Fibroblast of lung (primary cell): ENCODE data around the gene COX7C. TPM values are rescaled to one million over a fixed set of nuclear protein-coding genes. Genes with fewer than 3 reads are reported as not detected.

Experiments used
- DNase-seq, 2 donors: peaks; one replicate each; pipeline versions ENCODE4 v3.0.0 to v3.0.0-alpha.2; 2010; ENCODE audit warnings: low read depth in 2 of 2
- H2AFZ ChIP-seq: 2 replicates; pipeline ENCODE4 v1.5.1; 2012; ENCODE audit warnings: low read length, control low read depth, inconsistent platforms
- H3K27ac ChIP-seq: 2 replicates; pipeline ENCODE4 v1.5.1; 2011; ENCODE audit warnings: low read length, control low read depth; ENCODE audit not compliant: insufficient read depth
- H3K27me3 ChIP-seq: 2 replicates; pipeline ENCODE4 v1.5.1; 2011; ENCODE audit warnings: mild to moderate bottlenecking, low read length; ENCODE audit not compliant: control insufficient read depth, insufficient read depth
- H3K36me3 ChIP-seq: 2 replicates; pipeline ENCODE4 v1.5.1; 2011; ENCODE audit warnings: low read length; ENCODE audit not compliant: control insufficient read depth, insufficient read depth
- H3K4me1 ChIP-seq: 2 replicates; pipeline ENCODE4 v1.5.1; 2011; ENCODE audit warnings: low read length; ENCODE audit not compliant: control insufficient read depth, insufficient read depth; ENCODE audit errors: extremely low read depth
- H3K4me2 ChIP-seq: 2 replicates; pipeline ENCODE4 v1.5.1; 2011; ENCODE audit warnings: low read length, control low read depth; ENCODE audit not compliant: insufficient read depth; ENCODE audit errors: extremely low read depth
- H3K4me3 ChIP-seq, 4 experiments: fragments of 200-600 bp in 1 of 4; sonication (generic) in 1 of 4; replicated peaks in 1 of 4; 2 replicates each; pipeline ENCODE4 v1.5.1; 2011 to 2016; ENCODE audit warnings: low read length in 4 of 4, low read depth in 3 of 4, mild to moderate bottlenecking in 3 of 4, control low read depth in 2 of 4, inconsistent platforms in 1 of 4, mixed read lengths in 1 of 4; ENCODE audit not compliant: insufficient read depth in 1 of 4; ENCODE audit errors: control extremely low read depth in 1 of 4
- H3K79me2 ChIP-seq: 2 replicates; pipeline ENCODE4 v1.5.1; 2012; ENCODE audit warnings: mild to moderate bottlenecking, low read length, inconsistent platforms; ENCODE audit not compliant: control insufficient read depth, insufficient read depth
- H3K9ac ChIP-seq: 2 replicates; pipeline ENCODE4 v1.5.1; 2011; ENCODE audit warnings: mild to moderate bottlenecking, low read length, control low read depth; ENCODE audit not compliant: insufficient read depth
- H3K9me3 ChIP-seq: 2 replicates; pipeline ENCODE4 v1.5.1; 2012; ENCODE audit warnings: low read depth, low read length; ENCODE audit not compliant: control insufficient read depth, insufficient read depth
- H4K20me1 ChIP-seq: 2 replicates; pipeline ENCODE4 v1.5.1; 2011; ENCODE audit warnings: low read length; ENCODE audit not compliant: control insufficient read depth, insufficient read depth; ENCODE audit errors: extremely low read depth
- CTCF ChIP-seq, 2 donors: IDR thresholded peaks in 1 of 2; conservative IDR thresholded peaks in 1 of 2; 1 replicate in 1 of 2; 2 replicates in 1 of 2; pipeline ENCODE4 v1.5.1; 2011 to 2012; ENCODE audit warnings: low read length in 2 of 2, control low read depth in 1 of 2, inconsistent platforms in 1 of 2, low read depth in 1 of 2, mild to moderate bottlenecking in 1 of 2
- EZH2 ChIP-seq: IDR thresholded peaks from 2 replicates; pipeline ENCODE4 v1.5.1; 2012; ENCODE audit warnings: low read length, control low read depth, mild to moderate bottlenecking; ENCODE audit errors: missing control alignments
- polyA plus RNA-seq, 2 donors: library from polyadenylated mRNA; depleted of rRNA in 1 of 2; stranded (reverse) in 1 of 2; unstranded in 1 of 2; fragments of >200 nt; gene quantifications; 2 replicates each; pipeline ENCODE4 v1.2.1, GENCODE V29; 2011 to 2012; ENCODE audit warnings: missing spikeins in 1 of 2
- total RNA-seq: library from RNA; depleted of rRNA; stranded (reverse); fragments of >200 nt; gene quantifications from 2 replicates; pipeline ENCODE4 v1.2.1, GENCODE V29; 2014

The COX7C gene
- total and polyA plus RNA-seq, 2 donors (not counting 1 experiment from before 2014, with no cell fraction given) = 171 to 613 TPM

DNA sequence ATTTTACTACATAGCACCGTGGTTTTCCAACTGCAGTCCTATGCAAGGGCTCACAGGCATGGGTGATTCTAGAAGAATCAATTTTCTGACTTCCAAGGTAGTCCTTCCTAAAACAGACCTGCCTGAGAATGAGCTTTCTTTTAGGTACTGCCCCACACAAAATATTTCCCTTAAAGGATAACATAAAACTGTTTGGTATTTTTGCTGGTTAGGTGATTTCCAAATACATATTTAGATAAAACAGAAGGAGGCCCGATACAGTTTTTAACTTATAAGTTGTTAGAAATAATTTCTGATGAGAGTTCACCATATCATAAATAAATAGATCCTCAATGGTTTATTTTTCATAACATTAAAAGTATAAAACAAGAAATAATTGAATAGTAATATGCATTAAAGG, 46.4 kb downstream of the COX7C start:
- no peak overlapping the region for H3K9ac ChIP-seq
- no peaks in the 10 kb centered on the region for H3K36me3 ChIP-seq

DNA sequence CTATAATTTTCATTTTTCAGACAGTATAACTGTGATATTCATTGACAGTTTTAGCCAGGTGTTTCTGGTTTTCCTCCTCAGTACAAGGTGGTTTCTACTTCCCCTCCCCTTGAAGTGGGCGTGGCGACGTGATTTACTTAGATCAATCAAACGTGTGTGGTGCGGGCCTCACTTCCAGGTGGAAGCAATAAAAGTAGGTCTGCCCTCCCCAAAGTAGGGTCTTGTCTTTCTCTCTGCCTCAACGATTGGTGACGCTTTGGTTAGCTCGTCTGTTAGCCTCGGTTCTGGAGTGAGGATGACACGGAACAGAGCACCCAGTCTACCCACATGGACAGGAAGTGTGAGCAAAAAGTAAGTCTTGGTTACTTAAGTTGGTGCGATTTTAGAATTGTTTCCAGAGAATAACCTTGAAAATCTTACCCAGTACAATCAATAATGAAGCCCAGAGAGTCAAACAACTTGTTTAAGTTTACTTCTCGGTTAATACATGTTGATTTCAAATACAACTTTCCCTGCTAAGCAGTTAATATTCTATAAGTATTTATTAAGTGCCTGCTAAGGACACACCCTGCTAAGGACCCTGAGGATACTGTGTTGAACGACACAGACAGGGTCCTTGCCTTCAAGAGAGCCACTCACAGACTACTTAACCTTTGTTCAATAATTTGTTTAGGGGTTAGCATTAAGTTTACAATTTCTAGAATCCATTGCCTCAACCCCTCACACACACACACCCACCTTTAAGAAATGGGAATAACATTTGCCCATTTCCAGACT, 48.4 kb downstream of the COX7C start:
- no peaks in the 10 kb centered on the region for H3K9me3 ChIP-seq
- no peak for DNase-seq
- H3K27ac ChIP-seq = no peak overlapping the region
- H3K4me2 ChIP-seq = no peak overlapping the region
- H3K27me3 ChIP-seq = no peaks in the 10 kb centered on the region
- no peak for TF ChIP-seq CTCF (conservative IDR thresholded peaks at IDR 0.05 in 1 of 2, IDR thresholded peaks at IDR 0.05 in 1 of 2; ENCODE audit: low read depth in 1 of 2, low read length in 2 of 2)
- no peak for TF ChIP-seq EZH2
- no peak overlapping the region for H3K9ac ChIP-seq
- H3K4me3 ChIP-seq = no peak overlapping the region
- H2AFZ ChIP-seq = no peak overlapping the region
- no peaks in the 10 kb centered on the region for H3K79me2 ChIP-seq
- H3K4me1 ChIP-seq = no peaks in the 10 kb centered on the region
- H3K36me3 ChIP-seq = no peaks in the 10 kb centered on the region
- no peaks in the 10 kb centered on the region for H4K20me1 ChIP-seq

More for the DNA sequence above, 46.4 kb downstream of the COX7C start:
- Histone ChIP-seq H3K27ac (no peak overlapping the region), H3K4me2 (no peak overlapping the region), H3K79me2 (no peaks in the 10 kb centered on the region), H3K27me3 (no peaks in the 10 kb centered on the region), H2AFZ (no peak overlapping the region), H3K4me3 (no peak overlapping the region), H4K20me1 (no peaks in the 10 kb centered on the region), H3K4me1 (no peaks in the 10 kb centered on the region), H3K9me3 (no peaks in the 10 kb centered on the region)
- TF ChIP-seq EZH2 = no peak
- no peak for TF ChIP-seq CTCF (conservative IDR thresholded peaks at IDR 0.05 in 1 of 2, IDR thresholded peaks at IDR 0.05 in 1 of 2; ENCODE audit: low read depth in 1 of 2, low read length in 2 of 2)
- DNase-seq = no peak

DNA sequence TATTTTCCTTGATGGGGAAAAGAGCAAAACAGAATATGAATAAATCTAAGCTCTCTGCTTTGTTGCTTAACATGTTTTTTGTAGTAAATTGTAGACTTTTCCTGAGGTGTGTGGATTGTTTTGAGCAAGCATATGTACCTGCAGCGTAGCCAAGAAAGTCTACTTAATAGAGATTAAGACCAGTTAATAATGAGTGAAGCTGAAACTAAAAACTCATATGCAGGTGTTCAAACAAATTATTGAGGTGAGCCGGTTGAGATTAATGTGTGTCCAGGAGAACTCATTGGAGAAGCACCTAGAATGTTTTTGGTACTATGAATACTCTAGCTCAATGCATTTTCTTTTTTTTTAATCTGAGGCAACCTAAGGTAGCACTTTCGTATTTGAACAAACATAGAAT, 49.2 kb downstream of the COX7C start:
- no peak overlapping the region for H3K9ac ChIP-seq
- H3K9me3 ChIP-seq = no peaks in the 10 kb centered on the region

More for the DNA sequence above, 49.2 kb downstream of the COX7C start:
- no peaks in the 10 kb centered on the region for H3K27me3 ChIP-seq
- DNase-seq = no peak
- no peak overlapping the region for H3K27ac ChIP-seq
- no peak overlapping the region for H3K4me2 ChIP-seq
- no peaks in the 10 kb centered on the region for H4K20me1 ChIP-seq
- no peak overlapping the region for H2AFZ ChIP-seq
- H3K4me1 ChIP-seq = no peaks in the 10 kb centered on the region
- no peaks in the 10 kb centered on the region for H3K36me3 ChIP-seq
- no peak overlapping the region for H3K4me3 ChIP-seq
- TF ChIP-seq EZH2 (no peak), CTCF (conservative IDR thresholded peaks at IDR 0.05 in 1 of 2, IDR thresholded peaks at IDR 0.05 in 1 of 2; ENCODE audit: low read depth in 1 of 2, low read length in 2 of 2) (no peak)
- H3K79me2 ChIP-seq = no peaks in the 10 kb centered on the region
